SK-N-SH (cell line): ENCODE data around the gene STIL. TPM values are rescaled to one million over a fixed set of nuclear protein-coding genes. Genes with fewer than 3 reads are reported as not detected.
A peak's percentile ranks its signal among the peaks of the same experiment; 100 is the strongest.

Experiments used
- CTCF ChIA-PET: fragments of 300-600, 350-600 bp; formaldehyde crosslinking; extraction: SDS; loops from one replicate; lab custom pipeline; 2021; lab: Yijun Ruan, JAX
- POLR2A ChIA-PET: fragments of 350-600 bp; sonication (Branson Sonifier 250); formaldehyde crosslinking; extraction: SDS; loops from one replicate; lab custom pipeline; 2020; ENCODE audit warnings: antibody characterized with exemption, inconsistent platforms; lab: Yijun Ruan, JAX
- DNase-seq: peaks from one replicate; pipeline ENCODE4 v3.0.0; 2012
- H2AFZ ChIP-seq: fragments of 200-600 bp; sonication (generic); 2 replicates; pipeline ENCODE4 v1.8.1; 2016; ENCODE audit warnings: antibody characterized with exemption, mild to moderate bottlenecking, low read depth
- H3F3A ChIP-seq: fragments of 200-600 bp; sonication (generic); replicated peaks from 2 replicates; pipeline ENCODE3; 2016; ENCODE audit warnings: antibody characterized with exemption, mild to moderate bottlenecking; ENCODE audit not compliant: insufficient read depth
- H3K27ac ChIP-seq, 2 experiments: fragments of 200-500 bp in 1 of 2; fragments of 200-600 bp in 1 of 2; sonication (Bioruptor generic) in 1 of 2; sonication (generic), shearing (Covaris generic) in 1 of 2; 2 replicates each; pipeline versions ENCODE4 v1.5.1 to v1.6.1; 2014 to 2016; ENCODE audit warnings: low read depth in 2 of 2, inconsistent platforms in 1 of 2, low read length in 1 of 2, mild to moderate bottlenecking in 1 of 2, mixed read lengths in 1 of 2
- H3K27me3 ChIP-seq: fragments of 200-600 bp; sonication (generic), shearing (Covaris generic); 2 replicates; pipeline ENCODE4 v1.6.1; 2016; ENCODE audit warnings: mixed run types; ENCODE audit not compliant: insufficient read depth
- H3K36me3 ChIP-seq, 2 experiments: fragments of 200-500 bp in 1 of 2; fragments of 200-600 bp in 1 of 2; sonication (Bioruptor generic) in 1 of 2; sonication (generic) in 1 of 2; replicated peaks in 1 of 2; 2 replicates each; pipeline versions ENCODE3 to v1.5.1; 2014 to 2016; ENCODE audit warnings: low read length in 1 of 2, mild to moderate bottlenecking in 1 of 2; ENCODE audit not compliant: insufficient read depth in 2 of 2, control insufficient read depth in 1 of 2
- H3K4me1 ChIP-seq, 2 experiments: fragments of 200-500 bp in 1 of 2; fragments of 200-600 bp in 1 of 2; sonication (Bioruptor generic) in 1 of 2; sonication (generic), shearing (Covaris generic) in 1 of 2; 2 replicates each; pipeline versions ENCODE4 v1.5.1 to v1.6.1; 2014 to 2016; ENCODE audit warnings: low read depth in 1 of 2, low read length in 1 of 2, mixed run types in 1 of 2; ENCODE audit not compliant: insufficient read depth in 2 of 2, control insufficient read depth in 1 of 2
- H3K4me2 ChIP-seq: fragments of 200-600 bp; sonication (generic), shearing (Covaris generic); 2 replicates; pipeline ENCODE4 v1.6.1; 2017; ENCODE audit warnings: mixed run types
- H3K4me3 ChIP-seq, 2 experiments: fragments of 200-500 bp in 1 of 2; fragments of 200-600 bp in 1 of 2; sonication (Bioruptor generic) in 1 of 2; sonication (generic), shearing (Covaris generic) in 1 of 2; 2 replicates each; pipeline versions ENCODE4 v1.5.1 to v1.8.1; 2014 to 2016; ENCODE audit warnings: low read depth in 2 of 2, inconsistent platforms in 1 of 2, low read length in 1 of 2, mild to moderate bottlenecking in 1 of 2, mixed read lengths in 1 of 2, moderate library complexity in 1 of 2
- H3K79me2 ChIP-seq: fragments of 200-600 bp; sonication (generic); 2 replicates; pipeline ENCODE4 v1.8.1; 2017; ENCODE audit warnings: mild to moderate bottlenecking; ENCODE audit not compliant: insufficient read depth
- H3K9ac ChIP-seq: fragments of 200-600 bp; sonication (generic); 2 replicates; pipeline ENCODE4 v1.6.1; 2017; ENCODE audit warnings: mixed run types
- H3K9me2 ChIP-seq: fragments of 200-600 bp; sonication (generic); 2 replicates; pipeline ENCODE4 v1.6.1; 2017; ENCODE audit warnings: mixed run types
- H3K9me3 ChIP-seq: fragments of 200-600 bp; sonication (generic); 2 replicates; pipeline ENCODE4 v1.6.1; 2017; ENCODE audit warnings: mixed run types, mild to moderate bottlenecking, moderate library complexity
- H4K20me1 ChIP-seq: fragments of 200-600 bp; sonication (generic); 2 replicates; pipeline ENCODE4 v1.6.1; 2017; ENCODE audit warnings: mild to moderate bottlenecking, mixed run types; ENCODE audit not compliant: insufficient read depth
- EP300 ChIP-seq, 2 experiments: IDR thresholded peaks; 2 replicates each; pipeline versions ENCODE4 v1.4.0 to v1.6.1; 2012; ENCODE audit warnings: borderline replicate concordance in 1 of 2, low read depth in 1 of 2, low read length in 1 of 2
- EZH2phosphoT487 ChIP-seq: fragments of 200-600 bp; sonication (generic); IDR thresholded peaks from 2 replicates; pipeline ENCODE4 v1.6.1; 2017; ENCODE audit warnings: low read depth, mixed run types, mild to moderate bottlenecking, antibody characterized with exemption, moderate library complexity, borderline replicate concordance
- JUND ChIP-seq: IDR thresholded peaks from 2 replicates; pipeline ENCODE4 v1.4.0; 2012
- MAX ChIP-seq: IDR thresholded peaks from 2 replicates; pipeline ENCODE4 v1.4.0; 2012; ENCODE audit warnings: low read depth
- NRF1 ChIP-seq: IDR thresholded peaks from 2 replicates; pipeline ENCODE4 v1.6.1; 2012; ENCODE audit warnings: low read depth, mild to moderate bottlenecking, low read length
- SIN3A ChIP-seq: IDR thresholded peaks from 2 replicates; pipeline ENCODE4 v1.6.1; 2012; ENCODE audit warnings: low read depth, mild to moderate bottlenecking, low read length, moderate library complexity, borderline replicate concordance
- SMC3 ChIP-seq: IDR thresholded peaks from 2 replicates; pipeline ENCODE4 v1.6.1; 2012; ENCODE audit warnings: low read depth, low read length, improper control_type of control experiment
- TAF1 ChIP-seq: IDR thresholded peaks from 2 replicates; pipeline ENCODE4 v1.6.1; 2012; ENCODE audit warnings: low read depth, mild to moderate bottlenecking, low read length, moderate library complexity, borderline replicate concordance
- TCF12 ChIP-seq: IDR thresholded peaks from 2 replicates; pipeline ENCODE4 v1.4.0; 2012
- WGBS: methylation state at CpG from one replicate; pipeline ENCODE4 v1.1.6; 2017; ENCODE audit warnings: low lambda C conversion rate; 5-methylcytosine and 5-hydroxymethylcytosine counted together
- polyA plus RNA-seq, 3 experiments: library from polyadenylated mRNA; depleted of rRNA; stranded (reverse); fragments of >200 nt; gene quantifications; 2 replicates each; pipeline ENCODE4 v1.2.3, GENCODE V29; 2012

STIL gene
- polyA plus RNA-seq, 1 of the 3 experiments (the other 2 are of a cell fraction): 4.9 TPM

- 11% methylated on average over 30 of the region's 79 CpGs for WGBS
- TF ChIP-seq EZH2phosphoT487 (0 out of 2 replicates have a peak, but pooled peaks have one; percentile 74), EP300 (IDR thresholded peaks at IDR 0.05; ENCODE audit: borderline replicate concordance in 1 of 2, low read depth in 1 of 2, low read length in 1 of 2) (no peak)
- Histone ChIP-seq H3K9ac (no peak overlapping the region), H3K4me2 (peak overlapping the region; percentile 41; the same call in 1 of the 2 replicates), H3K9me3 (no peaks in the 10 kb centered on the region), H3K4me1 (peaks cover 0 to 4% of the 10 kb centered on the region in 2 experiments; a peak in 1 of 4 replicates), H3K27me3 (peaks cover 99% of the 10 kb centered on the region), H4K20me1 (0 out of 2 replicates have a peak, but pooled peaks cover 3% of the 10 kb centered on the region), H3K79me2 (no peaks in the 10 kb centered on the region), H3K4me3 (peak overlapping the region in 1 of 2 experiments; percentile 34; a peak in 2 of 4 replicates), H3F3A (no peaks in the 10 kb centered on the region), H2AFZ (no peak overlapping the region), H3K9me2 (no peaks in the 10 kb centered on the region), H3K27ac (no peak overlapping the region), H3K36me3 (no peaks in the 10 kb centered on the region)
- peak; percentile 74 for DNase-seq
- ChIA-PET CTCF (interaction anchor here (1.0 to 3.3 kb wide), 3 partner anchors 37 to 50 kb away, joined by 3 to 10 read pairs (median 3); no protein-coding TSS in a partner anchor), POLR2A (no interaction called here)
These were observed 88.4 kb downstream of the STIL start for GRCh38 chr1:47225430-47226100.

- Histone ChIP-seq H4K20me1 (no peaks in the 10 kb centered on the region), H3K79me2 (no peaks in the 10 kb centered on the region), H3K9me3 (no peaks in the 10 kb centered on the region), H3K4me2 (peak overlapping the region; percentile 41; the same call in 1 of the 2 replicates), H3K4me1 (peaks cover 0 to 4% of the 10 kb centered on the region in 2 experiments; a peak in 1 of 4 replicates), H3K4me3 (peak overlapping the region in 1 of 2 experiments; percentile 34; a peak in 1 of 4 replicates), H3K27ac (no peak overlapping the region), H2AFZ (no peak overlapping the region), H3F3A (no peaks in the 10 kb centered on the region), H3K27me3 (peaks cover 92% of the 10 kb centered on the region), H3K9me2 (no peaks in the 10 kb centered on the region), H3K36me3 (no peaks in the 10 kb centered on the region), H3K9ac (no peak overlapping the region)
- peak; percentile 71; the same call in 1 of the 2 replicates for TF ChIP-seq EZH2phosphoT487
- no peak for TF ChIP-seq TAF1
- 8% methylated on average over 26 of the region's 30 CpGs for WGBS
- POLR2A ChIA-PET: no interaction called here
- CTCF ChIA-PET: interaction anchor here (1.3 to 1.5 kb wide), 3 partner anchors 38 to 49 kb away, joined by 3 to 8 read pairs (median 4); no protein-coding TSS in a partner anchor
- DNase-seq: peak; percentile 57
These were observed 89.1 kb downstream of the STIL start for GRCh38 chr1:47224676-47225399.

- Histone ChIP-seq H3K9me2 (no peaks in the 10 kb centered on the region), H3K27me3 (peaks cover 84% of the 10 kb centered on the region), H3K36me3 (no peaks in the 10 kb centered on the region), H3F3A (no peaks in the 10 kb centered on the region), H3K9ac (no peak overlapping the region), H3K79me2 (no peaks in the 10 kb centered on the region), H4K20me1 (no peaks in the 10 kb centered on the region), H2AFZ (no peak overlapping the region), H3K27ac (no peak overlapping the region), H3K4me2 (no peak overlapping the region), H3K4me1 (peaks cover 0 to 4% of the 10 kb centered on the region in 2 experiments; a peak in 1 of 4 replicates), H3K9me3 (no peaks in the 10 kb centered on the region), H3K4me3 (no peak overlapping the region)
- DNase-seq: no peak
- TF ChIP-seq MAX (no peak), SIN3A (no peak), TCF12 (no peak), SMC3 (no peak), JUND (no peak), NRF1 (no peak)
- CTCF ChIA-PET: interaction anchor here (1.3 to 1.5 kb wide), 2 partner anchors 39 to 49 kb away, joined by 4 to 8 read pairs; no protein-coding TSS in a partner anchor
- WGBS: 11% methylated on average over 6 of the region's 9 CpGs
- POLR2A ChIA-PET: no interaction called here
These were observed 89.8 kb downstream of the STIL start for GRCh38 chr1:47223921-47224675.
